GM04504 (cell line): ENCODE measurements around the gene DYNC1I1.

Experiments used
- DNase-seq: peaks from one replicate; pipeline ENCODE4 v3.0.0-alpha.2; 2012; ENCODE audit warnings: low read depth

The DYNC1I1 gene

DNA sequence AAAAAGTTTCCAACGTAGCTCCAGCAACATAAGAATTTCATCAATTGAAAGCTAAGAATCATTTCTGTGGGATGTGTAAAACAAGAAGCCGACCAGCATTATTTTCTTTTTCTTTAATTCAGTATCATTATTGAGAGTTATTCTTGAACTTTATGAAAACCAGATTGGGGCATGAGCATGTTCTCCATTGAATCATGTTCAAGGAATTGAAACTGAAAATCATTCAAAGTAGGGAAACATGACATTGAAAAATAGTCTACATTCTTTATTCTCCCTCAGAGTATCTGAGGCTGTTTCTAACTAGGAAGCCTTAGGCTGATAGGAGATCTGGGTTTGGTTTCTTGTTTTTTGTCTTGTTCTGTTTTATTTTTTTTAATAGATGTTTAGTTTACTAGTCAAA, 253.7 kb downstream of the DYNC1I1 start:
- no peak for DNase-seq

DNA sequence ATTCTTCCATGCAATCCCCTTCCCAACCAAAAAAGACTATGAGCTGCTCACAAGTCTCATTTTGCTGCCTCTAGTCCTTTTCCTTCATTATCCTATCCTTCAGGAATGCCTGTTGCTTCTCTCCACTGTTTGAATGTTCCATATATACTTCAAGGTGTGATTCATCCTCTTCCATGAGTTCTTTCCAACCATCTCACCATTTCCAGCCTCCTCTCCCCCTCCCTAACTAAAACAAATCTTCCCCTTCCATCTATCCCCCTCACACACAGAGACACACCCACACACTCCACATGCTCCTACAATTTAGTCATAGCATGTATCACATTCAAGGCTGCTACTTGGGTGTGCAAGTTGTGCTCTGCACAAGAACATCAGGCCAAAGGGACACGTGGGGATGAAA, 254.3 kb downstream of the DYNC1I1 start:
- no peak for DNase-seq

DNA sequence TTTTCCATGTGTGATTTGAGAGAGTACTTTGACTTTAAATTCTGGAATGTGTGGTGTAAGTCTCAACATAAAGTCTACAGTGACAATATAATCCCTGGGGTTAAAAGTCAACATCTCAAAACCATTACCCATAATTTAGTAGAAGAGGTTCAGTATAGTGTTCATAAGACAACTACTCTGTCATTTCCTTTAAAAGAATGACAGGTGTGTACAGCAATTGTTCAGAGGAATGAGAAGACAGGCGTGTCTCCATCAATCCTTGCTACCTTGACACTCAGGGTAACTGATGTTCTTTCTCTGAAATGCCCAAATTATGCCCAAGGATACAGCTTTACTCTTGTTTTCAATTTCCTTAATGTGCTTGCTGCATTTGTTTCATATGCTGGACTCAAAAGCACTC, 256.4 kb downstream of the DYNC1I1 start:
- DNase-seq, result no peak

DNA sequence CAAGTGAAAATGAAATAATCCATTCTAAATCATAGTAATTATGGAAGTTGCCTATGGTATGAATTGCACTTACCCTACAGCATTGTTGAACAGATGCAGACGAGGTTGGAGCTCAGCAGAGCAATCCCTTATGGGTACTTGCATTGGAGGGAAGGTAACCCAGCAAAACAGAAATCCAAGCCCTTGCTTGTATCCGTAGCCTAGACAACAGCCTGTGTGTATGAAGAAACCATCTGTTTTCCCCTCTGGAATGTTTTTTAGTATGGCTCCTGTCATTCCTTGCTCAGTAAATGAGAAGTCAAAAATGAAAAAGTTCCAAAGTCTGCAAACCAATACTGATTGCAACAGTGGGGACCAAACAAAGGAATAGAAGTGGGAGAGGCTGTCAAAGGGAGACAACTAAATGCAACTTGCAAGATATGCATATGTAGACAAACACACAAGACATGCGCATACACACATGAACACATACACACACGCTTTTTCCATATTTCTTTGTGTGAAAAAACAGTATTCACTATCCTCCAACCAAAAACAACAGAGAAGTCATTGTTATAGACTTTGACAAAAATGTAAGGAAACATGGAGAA, 260.8 kb downstream of the DYNC1I1 start:
- DNase-seq, result no peak

- no peak for DNase-seq
These were observed 262.8 kb downstream of the DYNC1I1 start for GRCh38 chr7:96034940-96035727.

DNA sequence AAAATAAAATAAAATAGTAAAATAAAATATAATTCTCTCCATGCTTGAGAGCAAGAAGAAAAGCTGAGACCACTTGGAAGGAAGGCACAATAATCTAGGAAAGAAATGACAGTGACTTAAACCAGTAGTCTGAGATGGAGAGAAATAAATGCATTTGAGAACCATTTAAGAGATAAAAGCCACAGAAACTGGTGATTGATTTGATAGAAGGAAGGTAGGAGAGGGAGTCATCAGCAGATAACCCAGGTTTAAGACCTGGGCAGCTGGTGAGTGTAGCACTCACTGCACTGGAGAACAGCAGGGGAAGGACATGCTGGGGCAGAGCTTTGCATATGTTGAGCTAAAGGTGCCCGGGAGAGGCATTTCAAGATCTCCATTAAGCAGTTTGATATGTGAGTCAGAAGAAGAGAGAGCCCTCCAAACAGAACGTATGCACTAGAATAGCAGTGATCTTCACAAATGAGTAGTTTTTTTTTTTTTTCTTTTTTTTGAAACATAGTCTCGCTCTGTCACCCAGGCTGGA, 268.0 kb downstream of the DYNC1I1 start:
- no peak for DNase-seq

DNA sequence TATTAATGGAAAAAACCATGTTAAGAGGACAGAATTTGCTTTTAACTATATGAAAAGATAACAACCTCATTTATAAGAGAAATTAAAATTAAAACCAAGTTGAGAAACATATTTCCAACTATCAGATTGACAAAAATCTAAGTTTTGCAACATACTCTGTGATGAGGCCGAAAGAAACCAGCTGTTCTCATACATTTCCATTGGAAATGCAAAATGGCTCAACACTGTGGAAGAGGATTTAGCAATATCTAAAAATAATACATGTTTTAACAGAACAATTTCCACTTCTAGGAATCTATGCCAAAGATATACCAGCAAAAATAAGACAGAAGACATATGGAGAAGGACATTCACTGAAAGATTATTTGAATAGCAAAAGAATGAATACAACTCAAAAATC, 268.8 kb downstream of the DYNC1I1 start:
- DNase-seq, result no peak

DNA sequence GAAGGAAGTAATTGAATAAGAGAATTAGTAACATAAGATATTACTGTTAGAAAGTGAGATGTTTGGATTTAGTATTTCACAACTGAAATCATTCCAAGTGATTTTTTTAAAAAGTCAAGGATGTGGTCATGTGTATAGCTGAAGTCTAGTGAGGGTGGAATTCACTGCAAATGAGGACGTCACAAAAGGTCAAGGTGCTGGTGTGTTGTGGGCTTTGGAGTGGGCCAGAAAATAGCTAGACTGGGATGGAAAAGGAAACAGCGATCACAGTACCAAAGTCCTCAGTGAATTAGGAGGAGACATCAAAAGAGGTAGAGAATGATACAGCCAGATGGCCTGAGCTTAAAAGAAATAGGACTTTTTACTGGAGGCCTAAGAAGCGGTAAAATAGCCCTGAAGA, 272.8 kb downstream of the DYNC1I1 start:
- DNase-seq, result no peak

DNA sequence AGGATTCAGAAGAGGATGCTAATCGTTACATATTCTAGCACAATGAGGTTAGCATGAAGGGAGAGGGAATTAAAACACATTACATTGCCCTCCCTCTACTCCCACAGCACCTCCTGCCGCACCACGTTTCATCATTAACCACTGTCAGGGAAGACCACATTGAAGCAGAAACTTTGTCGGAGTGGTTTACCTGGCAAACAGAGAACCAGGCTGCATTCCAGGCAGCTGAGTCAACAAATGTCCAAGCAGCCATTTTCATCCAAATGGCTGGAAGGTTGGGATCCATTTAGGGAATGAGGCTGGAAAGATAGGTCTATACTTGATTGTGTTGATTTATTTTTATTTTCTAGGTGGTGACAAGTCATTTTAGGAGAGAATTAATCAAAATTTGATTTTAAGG, 273.6 kb downstream of the DYNC1I1 start:
- DNase-seq, result no peak

GRCh38 chr7:96052289-96052688, 279.9 kb downstream of the DYNC1I1 start:
- DNase-seq, result no peak

DNA sequence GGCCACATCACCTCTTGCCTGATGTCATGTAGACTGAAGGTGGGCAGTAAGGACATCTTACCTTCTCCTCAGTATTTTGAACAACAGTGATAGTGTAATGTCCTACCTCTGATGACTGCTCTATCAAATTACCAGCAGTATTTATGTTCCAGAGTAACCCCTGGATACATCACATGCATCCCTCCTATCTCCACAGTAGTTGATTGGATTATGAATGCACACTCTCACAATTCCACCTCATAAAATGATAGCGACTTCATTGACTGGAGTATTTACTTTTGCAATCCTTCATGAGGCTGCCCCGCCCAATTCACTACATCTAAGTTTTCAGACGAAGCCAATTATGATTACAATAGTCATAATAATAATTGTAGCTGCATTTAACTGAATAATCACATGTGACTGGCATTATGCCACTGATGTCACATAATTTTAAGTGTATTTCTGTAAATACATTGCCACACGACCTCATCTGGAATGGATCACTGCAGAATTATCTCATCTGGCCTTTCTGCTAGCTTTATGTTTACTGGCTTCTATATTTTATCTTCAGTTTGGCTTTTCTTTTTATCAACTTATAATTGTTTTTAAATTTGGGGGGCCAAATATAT, 280.6 kb downstream of the DYNC1I1 start:
- DNase-seq, result no peak

- no peak for DNase-seq
These were observed 283.4 kb downstream of the DYNC1I1 start for GRCh38 chr7:96055717-96056116.

- no peak for DNase-seq
These were observed 286.7 kb downstream of the DYNC1I1 start for GRCh38 chr7:96059075-96059474.

DNA sequence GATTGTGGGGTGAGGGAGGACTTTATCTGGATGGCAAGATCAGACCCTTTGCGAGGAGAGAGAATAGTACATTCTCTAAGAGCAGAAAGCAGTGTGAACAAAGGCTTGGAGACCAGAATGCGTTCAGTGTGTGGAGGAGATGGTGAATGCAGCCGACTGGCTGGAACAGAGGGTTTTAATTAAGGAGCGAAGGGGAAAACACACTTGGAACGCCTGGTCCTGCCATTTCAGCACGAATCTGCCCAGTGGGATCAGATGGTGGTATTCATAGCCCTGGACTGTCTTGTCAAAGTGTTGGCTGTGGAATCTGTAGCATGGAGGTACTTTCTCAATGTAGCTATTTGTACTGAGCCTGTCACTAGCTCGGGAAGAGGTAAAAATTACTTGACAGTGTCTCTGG, 288.7 kb downstream of the DYNC1I1 start:
- DNase-seq, result no peak

- no peak for DNase-seq
These were observed 289.5 kb downstream of the DYNC1I1 start for GRCh38 chr7:96061844-96062243.

DNA sequence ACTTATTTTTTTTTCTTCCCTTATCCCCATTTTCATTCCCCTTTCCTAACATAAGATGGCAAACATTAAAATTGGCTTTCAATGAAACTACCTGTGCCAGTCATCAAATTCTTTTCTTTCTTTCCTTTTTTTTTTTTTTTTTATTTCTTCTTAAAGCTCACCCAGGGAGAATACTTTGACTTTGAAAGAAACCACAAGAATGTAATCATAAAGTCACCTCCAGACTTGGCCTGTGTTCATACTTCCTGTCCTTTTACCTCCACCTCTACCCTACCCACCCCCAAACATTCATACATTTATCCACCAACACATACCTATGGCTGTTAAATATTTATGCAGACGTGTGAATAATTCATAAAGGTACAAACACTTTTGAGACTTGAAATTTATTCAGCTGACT, 295.0 kb downstream of the DYNC1I1 start:
- DNase-seq, result no peak

- DNase-seq, result no peak
These were observed 297.0 kb downstream of the DYNC1I1 start for GRCh38 chr7:96069401-96069800.

- no peak for DNase-seq
These were observed 302.5 kb downstream of the DYNC1I1 start for GRCh38 chr7:96074871-96075270.

DNA sequence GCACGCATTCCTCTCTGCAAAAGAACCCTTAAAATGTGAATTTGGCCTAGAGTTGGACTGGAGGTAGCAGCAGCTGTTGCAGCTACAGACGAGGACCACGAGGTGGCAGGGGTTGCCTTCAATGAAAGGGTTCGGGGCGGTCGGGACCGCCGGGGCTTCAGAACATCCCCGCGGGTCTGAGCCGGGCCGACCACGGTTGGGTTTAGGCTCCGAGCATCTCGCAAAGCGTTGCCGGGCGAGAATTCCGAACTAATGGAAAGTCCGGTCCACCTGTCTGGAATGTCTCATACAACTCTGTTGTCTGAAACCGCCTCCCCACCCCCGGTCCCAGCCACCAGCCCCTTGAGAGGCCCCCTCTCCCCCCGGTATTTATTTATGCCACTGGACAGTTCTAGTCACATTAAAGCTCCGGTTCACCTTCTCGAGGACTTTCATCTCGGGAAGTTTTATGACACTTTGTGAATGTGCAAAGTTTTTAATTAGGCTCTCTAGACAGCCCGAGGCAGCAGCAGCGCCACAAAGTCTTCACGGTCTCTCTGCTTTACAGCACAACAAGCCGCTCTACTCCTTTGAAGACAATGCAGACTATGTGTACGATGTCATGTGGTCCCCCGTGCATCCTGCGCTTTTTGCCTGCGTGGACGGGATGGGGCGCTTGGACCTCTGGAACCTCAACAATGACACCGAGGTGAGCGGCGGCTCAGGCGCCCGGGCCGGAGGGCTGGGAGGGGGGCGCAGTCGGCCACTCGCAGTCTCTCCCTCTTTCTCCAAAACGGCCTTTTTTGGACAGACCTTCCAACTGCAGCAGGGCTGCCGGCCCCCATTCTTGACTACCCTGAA, 303.4 kb downstream of the DYNC1I1 start:
- DNase-seq, result no peak

DNA sequence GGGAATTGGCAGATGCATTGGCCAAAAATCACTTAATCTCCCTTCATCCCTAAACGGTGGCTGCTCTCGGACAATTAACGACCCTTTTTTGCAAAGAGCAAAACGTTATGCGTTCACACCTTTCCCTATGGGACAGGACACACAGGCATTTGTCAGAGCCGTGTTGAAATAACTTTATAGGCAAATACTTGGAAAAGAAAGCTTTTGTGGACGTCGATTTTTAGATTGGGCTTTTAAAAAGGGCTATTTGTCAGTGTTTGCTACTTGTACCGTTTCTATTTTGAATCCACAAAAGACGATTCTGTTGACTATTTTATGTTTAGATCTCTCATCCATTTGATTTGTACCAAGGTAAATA, 304.0 kb downstream of the DYNC1I1 start:
- DNase-seq, result no peak

GRCh38 chr7:96080027-96080426, 307.7 kb downstream of the DYNC1I1 start:
- no peak for DNase-seq

GRCh38 chr7:96084881-96085553, 312.7 kb downstream of the DYNC1I1 start:
- no peak for DNase-seq
